Epithelial cell of proximal tubule (primary cell): ENCODE data around the gene CCDC33. TPM values are rescaled to one million over a fixed set of nuclear protein-coding genes. Genes with fewer than 3 reads are reported as not detected.

ENCODE experiments used
- DNase-seq: peaks from one replicate; pipeline ENCODE4 v3.0.0-alpha.2; 2011; ENCODE audit warnings: low read depth
- H3K4me3 ChIP-seq: 2 replicates; pipeline ENCODE4 v1.5.1; 2011; ENCODE audit warnings: low read depth, mild to moderate bottlenecking, low read length
- total RNA-seq: library from RNA; depleted of rRNA; stranded (reverse); fragments of >200 nt; gene quantifications from 2 replicates; pipeline ENCODE4 v1.2.3, GENCODE V29; 2015
- TF ChIP-seq, protein P1 (sequence below): conservative IDR thresholded peaks from 2 replicates; pipeline ENCODE4 v1.5.1; 2012; ENCODE audit warnings: low read depth, mild to moderate bottlenecking, low read length

Gene CCDC33
- total RNA-seq, 1 donor from 2014 or later: 2.5 TPM

DNA sequence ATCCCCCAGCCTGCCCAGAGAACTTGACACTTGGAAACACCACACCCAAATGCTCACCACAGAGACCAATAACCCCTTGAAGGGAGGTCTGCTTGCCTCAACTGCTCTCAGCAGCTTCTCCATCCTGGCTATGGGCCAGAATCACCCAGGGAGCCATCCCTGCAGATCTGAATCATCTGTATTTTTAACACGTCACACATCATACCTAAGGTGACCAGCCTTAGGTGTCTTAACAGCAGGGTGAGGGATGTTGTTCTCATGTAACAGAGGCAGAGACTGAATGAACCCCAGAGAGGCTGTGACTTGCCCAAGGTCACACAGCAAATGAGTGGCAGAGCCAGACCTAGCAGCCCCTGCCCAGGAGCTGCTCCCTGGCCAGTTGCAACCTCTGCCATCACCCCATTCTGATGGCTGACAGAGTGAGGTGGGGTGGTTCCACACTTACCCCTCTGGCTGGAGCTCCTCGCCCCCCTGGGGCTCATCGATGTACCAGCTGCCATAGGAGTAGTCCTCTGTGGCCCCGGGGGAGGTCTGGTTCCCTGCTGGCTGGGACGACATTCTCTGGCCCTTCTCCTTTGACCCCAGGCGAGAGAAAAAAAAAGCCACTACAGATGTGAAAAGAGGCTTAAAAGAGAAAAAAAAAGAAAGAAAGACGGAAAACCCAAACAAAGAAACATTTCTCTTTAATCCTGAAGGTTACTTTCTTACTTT lies 34.3 kb upstream of the CCDC33 start:
- TF ChIP-seq, protein P1, sequence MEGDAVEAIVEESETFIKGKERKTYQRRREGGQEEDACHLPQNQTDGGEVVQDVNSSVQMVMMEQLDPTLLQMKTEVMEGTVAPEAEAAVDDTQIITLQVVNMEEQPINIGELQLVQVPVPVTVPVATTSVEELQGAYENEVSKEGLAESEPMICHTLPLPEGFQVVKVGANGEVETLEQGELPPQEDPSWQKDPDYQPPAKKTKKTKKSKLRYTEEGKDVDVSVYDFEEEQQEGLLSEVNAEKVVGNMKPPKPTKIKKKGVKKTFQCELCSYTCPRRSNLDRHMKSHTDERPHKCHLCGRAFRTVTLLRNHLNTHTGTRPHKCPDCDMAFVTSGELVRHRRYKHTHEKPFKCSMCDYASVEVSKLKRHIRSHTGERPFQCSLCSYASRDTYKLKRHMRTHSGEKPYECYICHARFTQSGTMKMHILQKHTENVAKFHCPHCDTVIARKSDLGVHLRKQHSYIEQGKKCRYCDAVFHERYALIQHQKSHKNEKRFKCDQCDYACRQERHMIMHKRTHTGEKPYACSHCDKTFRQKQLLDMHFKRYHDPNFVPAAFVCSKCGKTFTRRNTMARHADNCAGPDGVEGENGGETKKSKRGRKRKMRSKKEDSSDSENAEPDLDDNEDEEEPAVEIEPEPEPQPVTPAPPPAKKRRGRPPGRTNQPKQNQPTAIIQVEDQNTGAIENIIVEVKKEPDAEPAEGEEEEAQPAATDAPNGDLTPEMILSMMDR: no peak
- H3K4me3 ChIP-seq: no peak overlapping the region
- DNase-seq: no peak

DNA sequence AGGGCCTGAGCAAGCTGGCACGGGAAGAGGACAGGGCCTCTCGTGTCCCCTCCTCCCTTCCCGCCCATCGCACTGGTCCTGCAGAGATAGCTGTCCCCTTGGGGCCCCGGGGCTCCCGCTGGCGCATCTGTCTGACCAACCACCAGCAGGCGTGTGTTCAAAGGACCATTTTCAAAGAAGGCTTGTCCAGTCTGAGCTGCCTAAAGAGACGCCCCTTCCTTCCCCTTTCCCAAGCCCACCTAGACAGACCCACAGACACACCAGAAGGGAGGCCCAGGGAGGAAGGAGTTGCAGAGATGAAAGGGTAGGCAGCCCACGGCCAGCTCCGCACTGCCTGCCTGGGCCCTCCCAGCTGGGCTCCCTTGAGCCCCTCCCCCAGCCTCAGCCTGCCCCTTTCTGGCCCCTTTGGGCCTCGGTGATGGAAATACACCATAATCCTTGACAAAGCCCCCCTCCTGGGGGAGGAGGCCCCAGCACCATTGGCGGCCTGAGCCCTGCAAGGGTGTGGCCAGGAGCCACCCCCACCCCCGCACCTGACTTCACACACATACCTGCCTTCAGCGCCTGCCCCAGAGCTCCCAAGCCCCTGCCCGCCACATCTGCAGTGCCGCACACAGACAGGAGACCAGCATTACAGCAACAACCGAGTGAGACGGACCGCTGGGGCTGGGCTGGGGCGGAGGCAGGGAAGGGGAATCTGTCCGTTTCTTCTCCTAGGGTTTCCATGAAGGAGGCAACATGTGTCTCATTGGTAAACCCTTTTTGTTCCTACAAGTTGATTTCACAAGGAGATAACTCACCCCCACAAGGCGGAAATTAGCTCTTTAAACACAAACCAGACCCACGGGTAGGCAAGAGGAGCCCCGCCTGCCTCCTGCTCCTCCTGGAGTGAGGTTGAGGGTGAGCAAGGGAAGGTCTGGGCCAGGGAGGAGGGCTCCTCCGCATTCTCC lies 33.4 kb upstream of the CCDC33 start, which contains the start of gene STRA6:
STRA6 (minus strand) TSS at position 336 of the 950 bp plus-strand sequence. CDS start 520 bp downstream, outside the sequence.
- TF ChIP-seq, protein P1: no peak
- no peak for DNase-seq
- no peak within 1 kb of the TSS for H3K4me3 ChIP-seq

DNA sequence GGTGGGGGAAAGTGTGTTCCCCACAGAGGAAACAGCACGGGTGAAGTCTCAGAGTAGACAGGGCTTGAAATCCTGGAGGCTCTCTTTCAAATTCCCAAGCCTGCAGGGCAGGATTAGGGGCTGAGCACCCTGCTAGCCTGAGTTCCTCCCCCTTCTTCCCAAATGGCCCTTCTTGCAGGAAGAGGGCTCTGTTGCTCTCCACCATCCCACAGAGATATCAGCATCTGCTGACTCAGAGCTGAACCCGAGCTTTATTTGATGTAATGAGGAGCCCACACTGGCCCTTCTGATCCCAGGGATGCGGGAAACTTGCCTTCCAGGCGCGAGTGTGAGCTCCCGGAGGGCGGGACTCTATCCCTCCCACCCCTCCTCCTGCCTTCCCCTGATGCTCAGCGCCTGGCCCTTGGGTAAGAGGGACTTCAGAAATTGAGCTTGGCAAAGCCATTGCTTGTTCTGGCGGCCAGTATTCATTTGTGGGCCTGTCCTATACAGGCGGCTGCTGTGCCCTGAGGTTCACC lies 32.2 kb upstream of the CCDC33 start:
- no peak for DNase-seq
- TF ChIP-seq, protein P1: no peak
- H3K4me3 ChIP-seq: no peak overlapping the region

DNA sequence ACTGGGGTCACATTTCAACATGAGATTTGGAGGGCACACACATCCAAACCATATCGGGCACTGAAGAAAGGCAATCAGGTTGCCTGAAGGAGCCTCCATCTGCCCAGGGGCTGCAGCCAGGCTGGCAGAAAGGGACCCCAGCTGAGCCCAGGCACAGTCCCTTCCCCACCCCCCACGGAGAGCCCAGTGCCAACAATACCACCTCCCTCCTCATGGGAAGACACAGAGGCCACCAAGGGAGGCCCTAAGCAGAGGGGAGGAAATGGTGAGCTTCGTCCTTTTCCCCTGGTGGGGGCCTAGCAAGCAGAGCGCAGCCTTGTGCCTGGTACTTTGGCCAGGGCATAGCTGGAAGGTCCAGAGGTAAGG lies 30.6 kb upstream of the CCDC33 start:
- DNase-seq: no peak
- no peak overlapping the region for H3K4me3 ChIP-seq
- TF ChIP-seq, protein P1: no peak

DNA sequence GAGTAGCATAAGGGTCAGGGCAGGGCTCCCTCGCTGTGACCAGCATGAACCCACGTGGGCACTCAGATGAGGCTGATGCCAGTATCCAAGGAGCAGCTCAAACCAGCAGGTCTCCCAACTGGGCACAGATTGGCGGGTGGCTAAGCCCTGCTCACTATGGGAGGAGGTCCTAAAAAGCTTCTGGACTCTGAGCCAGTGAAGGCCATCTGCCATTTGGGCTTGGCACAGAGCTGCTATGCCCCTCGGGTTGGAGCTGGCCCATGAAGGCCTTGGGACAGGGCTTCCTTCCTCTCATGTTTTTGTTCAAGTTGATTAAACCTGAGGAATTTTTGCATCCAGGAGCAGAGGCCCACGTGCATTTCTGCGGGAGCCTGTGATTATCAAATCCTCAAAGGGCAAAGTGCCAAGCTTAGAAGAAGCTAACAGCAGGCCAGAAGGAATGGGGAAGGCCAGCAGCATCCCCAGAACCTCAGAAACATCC lies 29.3 kb upstream of the CCDC33 start:
- TF ChIP-seq, protein P1: no peak
- DNase-seq: no peak
- no peak overlapping the region for H3K4me3 ChIP-seq

DNA sequence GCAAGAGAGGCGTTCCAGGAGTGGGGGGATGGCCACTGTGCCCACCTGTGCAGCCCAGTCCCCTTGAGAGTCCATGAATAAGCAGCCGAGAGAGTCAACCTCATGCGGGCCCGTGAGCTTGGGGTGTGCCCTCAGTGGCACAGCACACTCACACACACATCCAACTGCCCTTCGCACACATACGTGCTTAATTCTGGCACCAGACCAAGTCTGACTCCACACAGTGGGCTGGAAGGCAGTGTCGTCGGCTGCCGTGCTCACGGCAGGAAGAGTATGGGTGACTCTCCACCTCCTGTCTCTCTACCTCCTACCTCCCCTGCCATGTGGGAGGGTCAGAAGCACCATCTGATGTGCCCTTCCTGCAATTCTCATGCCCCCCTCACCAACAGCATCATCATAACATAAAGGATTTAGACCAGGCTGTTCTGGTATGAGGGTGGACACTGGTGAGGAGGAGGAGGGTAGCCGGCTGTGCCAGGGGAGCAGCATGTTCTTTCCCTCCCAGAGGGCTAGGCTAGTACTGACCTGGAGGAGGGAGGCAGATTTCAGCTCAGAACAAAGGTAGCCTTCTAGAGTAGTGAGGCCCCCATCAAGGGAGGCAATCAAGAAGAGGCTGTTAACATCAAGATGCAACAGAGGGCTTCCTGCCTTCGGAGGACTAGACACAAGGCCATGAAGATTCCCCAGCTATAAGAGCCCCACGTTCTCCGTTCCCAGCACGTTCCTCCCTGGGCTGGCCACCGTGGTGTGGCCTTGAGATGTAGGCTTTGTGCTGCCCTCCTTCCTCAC lies 28.3 kb upstream of the CCDC33 start:
- no peak for DNase-seq
- H3K4me3 ChIP-seq: no peak overlapping the region
- TF ChIP-seq, protein P1: no peak
